Measurements from ENCODE around the gene TRIP6. TPM values are rescaled to one million over a fixed set of nuclear protein-coding genes. Genes with fewer than 3 reads are reported as not detected.

TRIP6 gene
- total RNA-seq = 73.1 and 81.6 TPM in 2 replicates

GRCh38 chr7:100867040-100867775 is at the start of gene TRIP6:
Gene TRIP6, plus strand, starts transcription at chr7:100867387. Its CDS starts 111 bp downstream, at chr7:100867498.

GRCh38 chr7:100827330-100828226 is 39.6 kb upstream of the TRIP6 start, which contains the start of gene EPHB4:
Gene EPHB4, minus strand, starts transcription at chr7:100827523. Its CDS starts 493 bp downstream, at chr7:100827030.

GRCh38 chr7:100852048-100852872 is 14.9 kb upstream of the TRIP6 start, which contains the start of gene SLC12A9:
Gene SLC12A9, plus strand, starts transcription at chr7:100852713. Its CDS starts 1,485 bp downstream, at chr7:100854198.

GRCh38 chr7:100874577-100875355 is 7.6 kb downstream of the TRIP6 start, which contains the start of gene SRRT:
Gene SRRT, plus strand, starts transcription at chr7:100875103. Its CDS starts 488 bp downstream, at chr7:100875591.

GRCh38 chr7:100888988-100889750 is 22.0 kb downstream of the TRIP6 start, which contains the start of gene UFSP1:
Gene UFSP1, minus strand, starts transcription at chr7:100889715. Its CDS starts 444 bp downstream, at chr7:100889271.

GRCh38 chr7:100895701-100895955 is 28.4 kb downstream of the TRIP6 start, which contains the start of gene ACHE:
Gene ACHE, minus strand, starts transcription at chr7:100895888. Its CDS starts 1,656 bp downstream, at chr7:100894232.

Other genes with a start within 250 kb of the TRIP6 start
- 0.26 TPM in 1 of 2 replicates, not detected in the other for gene TFR2, start 225.8 kb upstream of the TRIP6 start, total RNA-seq
- not detected in 2 replicates for gene ACTL6B, start 210.9 kb upstream of the TRIP6 start, total RNA-seq
- 53.9 and 54.8 TPM in 2 replicates for gene GNB2, start 193.6 kb upstream of the TRIP6 start, total RNA-seq
- gene GIGYF1, start 173.1 kb upstream of the TRIP6 start, total RNA-seq = 13.6 and 22.8 TPM in 2 replicates
- gene POP7, start 161.3 kb upstream of the TRIP6 start, total RNA-seq = 26.2 and 31.2 TPM in 2 replicates
- gene EPO, start 146.9 kb upstream of the TRIP6 start, total RNA-seq = not detected in 2 replicates
- not detected in 2 replicates for gene ZAN, start 133.8 kb upstream of the TRIP6 start, total RNA-seq
- 41.0 and 95.5 TPM in 2 replicates for gene EPHB4, start 39.9 kb upstream of the TRIP6 start, total RNA-seq
- 9.4 and 14.5 TPM in 2 replicates for gene SLC12A9, start 14.7 kb upstream of the TRIP6 start, total RNA-seq
- gene SRRT, start 7.7 kb downstream of the TRIP6 start, total RNA-seq = 35.1 and 40.8 TPM in 2 replicates
- gene UFSP1, start 22.3 kb downstream of the TRIP6 start, total RNA-seq = 2.7 and 5.4 TPM in 2 replicates
- gene ACHE, start 28.5 kb downstream of the TRIP6 start, total RNA-seq = under 0.01 and 0.17 TPM in 2 replicates
- gene MUC3A, start 82.1 kb downstream of the TRIP6 start, total RNA-seq = under 0.01 TPM in 1 of 2 replicates, not detected in the other
- gene MUC12, start 102.2 kb downstream of the TRIP6 start, total RNA-seq = 0.32 and 0.34 TPM in 2 replicates
- not detected in 2 replicates for gene MUC17, start 152.7 kb downstream of the TRIP6 start, total RNA-seq
- 23.2 and 36.1 TPM in 2 replicates for gene TRIM56, start 218.1 kb downstream of the TRIP6 start, total RNA-seq